C4-2B (cell line): ENCODE results near the gene ILKAP.

Experiments used
- ZFX ChIP-seq: fragments of 450-650 bp; IDR thresholded peaks from 2 replicates; pipeline ENCODE4 v1.6.1; 2017
- TF ChIP-seq, protein P1 (sequence below): fragments of 450-650 bp; conservative IDR thresholded peaks from 2 replicates; pipeline ENCODE4 v1.5.1; 2017; ENCODE audit warnings: mild to moderate bottlenecking

DNA sequence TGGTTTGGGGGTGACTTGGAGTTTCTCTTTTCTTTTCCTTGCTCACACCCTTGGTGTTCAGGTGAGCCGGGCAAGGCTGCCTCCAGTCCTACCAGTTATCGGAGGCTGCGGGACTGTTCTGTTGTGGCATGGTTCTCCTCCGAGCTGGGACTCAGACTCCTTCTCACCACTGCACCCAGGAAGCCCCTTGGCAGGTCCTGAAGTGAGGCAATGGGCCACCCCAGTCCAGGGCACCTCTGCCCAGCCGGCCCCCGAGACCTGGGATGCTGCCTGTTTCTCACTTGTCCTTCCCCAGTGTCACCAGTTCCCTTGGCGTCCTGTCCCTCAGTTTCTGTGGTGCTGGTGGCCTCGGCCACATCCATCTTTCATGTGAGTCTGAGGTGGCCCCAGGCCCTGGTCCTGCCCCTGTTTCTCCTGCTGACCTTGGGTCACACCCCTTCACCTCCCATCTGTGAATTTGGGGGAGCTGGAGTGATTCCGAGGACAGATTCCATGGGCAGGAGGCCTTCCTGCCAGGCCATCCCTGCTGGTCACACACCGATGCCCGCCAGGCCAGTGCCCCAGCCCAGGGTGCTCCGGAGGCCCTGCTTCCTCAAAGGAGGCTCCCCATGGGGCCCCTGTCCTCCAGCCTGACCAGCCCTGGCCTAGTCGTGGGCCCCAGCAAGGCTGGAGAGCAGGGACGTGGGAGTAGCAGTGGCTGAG, 71.6 kb downstream of the ILKAP start:
- TF ChIP-seq, protein P1, sequence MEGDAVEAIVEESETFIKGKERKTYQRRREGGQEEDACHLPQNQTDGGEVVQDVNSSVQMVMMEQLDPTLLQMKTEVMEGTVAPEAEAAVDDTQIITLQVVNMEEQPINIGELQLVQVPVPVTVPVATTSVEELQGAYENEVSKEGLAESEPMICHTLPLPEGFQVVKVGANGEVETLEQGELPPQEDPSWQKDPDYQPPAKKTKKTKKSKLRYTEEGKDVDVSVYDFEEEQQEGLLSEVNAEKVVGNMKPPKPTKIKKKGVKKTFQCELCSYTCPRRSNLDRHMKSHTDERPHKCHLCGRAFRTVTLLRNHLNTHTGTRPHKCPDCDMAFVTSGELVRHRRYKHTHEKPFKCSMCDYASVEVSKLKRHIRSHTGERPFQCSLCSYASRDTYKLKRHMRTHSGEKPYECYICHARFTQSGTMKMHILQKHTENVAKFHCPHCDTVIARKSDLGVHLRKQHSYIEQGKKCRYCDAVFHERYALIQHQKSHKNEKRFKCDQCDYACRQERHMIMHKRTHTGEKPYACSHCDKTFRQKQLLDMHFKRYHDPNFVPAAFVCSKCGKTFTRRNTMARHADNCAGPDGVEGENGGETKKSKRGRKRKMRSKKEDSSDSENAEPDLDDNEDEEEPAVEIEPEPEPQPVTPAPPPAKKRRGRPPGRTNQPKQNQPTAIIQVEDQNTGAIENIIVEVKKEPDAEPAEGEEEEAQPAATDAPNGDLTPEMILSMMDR: no peak
- TF ChIP-seq ZFX: no peak
